Stimulated activated CD8-positive, alpha-beta memory T cell treated with anti-CD3 and anti-CD28 coated beads, Interleukin-4, amount 100 ng/mL, for 4 hours (primary cell): ENCODE measurements around the gene ACACA.

Source experiments
- DNase-seq, 2 donors: peaks; one replicate each; pipeline ENCODE4 v3.0.0-alpha.2; 2020; ENCODE audit warnings: low read depth in 2 of 2, low spot score in 1 of 2

Gene ACACA

GRCh38 chr17:37399265-37399803, 7.3 kb downstream of the ACACA start:
- no peak for DNase-seq

- DNase-seq, result no peak
These were observed 13.3 kb downstream of the ACACA start for GRCh38 chr17:37393352-37393751.

- no peak for DNase-seq
These were observed 14.5 kb downstream of the ACACA start for GRCh38 chr17:37392024-37392590.

- no peak for DNase-seq
These were observed 15.5 kb downstream of the ACACA start for GRCh38 chr17:37391146-37391545.

- DNase-seq, result no peak
These were observed 17.5 kb downstream of the ACACA start for GRCh38 chr17:37389160-37389559.

- no peak for DNase-seq
These were observed 18.4 kb downstream of the ACACA start for GRCh38 chr17:37388266-37388665.

GRCh38 chr17:37386462-37386861, 20.2 kb downstream of the ACACA start:
- no peak for DNase-seq

- DNase-seq, result no peak
These were observed 21.1 kb downstream of the ACACA start for GRCh38 chr17:37385474-37385990.

- no peak for DNase-seq
These were observed 22.0 kb downstream of the ACACA start for GRCh38 chr17:37384560-37385149.

GRCh38 chr17:37382056-37382455, 24.6 kb downstream of the ACACA start:
- DNase-seq, result no peak

GRCh38 chr17:37375706-37376105, 30.9 kb downstream of the ACACA start, which contains the start of gene C17orf78:
TSS of gene C17orf78 (plus strand) at chr17:37375985. CDS start at chr17:37376093, 108 bp downstream.
- no peak for DNase-seq

GRCh38 chr17:37373530-37374159, 33.0 kb downstream of the ACACA start:
- peak; percentile 6 to 34 for DNase-seq

GRCh38 chr17:37368577-37368976, 38.1 kb downstream of the ACACA start:
- DNase-seq, result no peak

GRCh38 chr17:37365589-37365988, 41.0 kb downstream of the ACACA start:
- no peak for DNase-seq

- DNase-seq, result no peak
These were observed 45.1 kb downstream of the ACACA start for GRCh38 chr17:37361543-37361942.

GRCh38 chr17:37360632-37361031, 46.0 kb downstream of the ACACA start:
- DNase-seq, result no peak

- no peak for DNase-seq
These were observed 46.9 kb downstream of the ACACA start for GRCh38 chr17:37359682-37360188.

GRCh38 chr17:37358830-37359681, 47.6 kb downstream of the ACACA start:
- DNase-seq, result peak; percentile 58 to 88

- DNase-seq, result peak in 1 of 2 donors; percentile 6
These were observed 48.4 kb downstream of the ACACA start for GRCh38 chr17:37358098-37358829.
